ENCODE results near the gene HDGFL3. TPM values are rescaled to one million over a fixed set of nuclear protein-coding genes. Genes with fewer than 3 reads are reported as not detected.

The HDGFL3 gene
- total and polyA plus RNA-seq, 2 donors (not counting 1 experiment from before 2014, with no cell fraction given): 43.1 to 59.1 TPM

Other genes starting within 250 kb of the HDGFL3 start
- gene RAMAC, start 221.6 kb downstream of the HDGFL3 start, total RNA-seq: 26.6 and 32.4 TPM in 2 replicates
- 34.3 and 40.4 TPM in 2 replicates for gene RAMAC, start 221.6 kb downstream of the HDGFL3 start, polyA plus RNA-seq
- gene C15orf40, start 196.2 kb downstream of the HDGFL3 start, total RNA-seq: 8.0 and 12.6 TPM in 2 replicates
- 20.7 and 20.8 TPM in 2 replicates for gene C15orf40, start 196.2 kb downstream of the HDGFL3 start, polyA plus RNA-seq
- 93.2 and 105 TPM in 2 replicates for gene BTBD1, start 140.6 kb downstream of the HDGFL3 start, total RNA-seq
- gene BTBD1, start 140.6 kb downstream of the HDGFL3 start, polyA plus RNA-seq: 72.0 and 84.0 TPM in 2 replicates
- 2.3 and 3.6 TPM in 2 replicates for gene TM6SF1, start 100.2 kb downstream of the HDGFL3 start, total RNA-seq
- gene TM6SF1, start 100.2 kb downstream of the HDGFL3 start, polyA plus RNA-seq: 3.2 and 3.9 TPM in 2 replicates
- gene BNC1, start 76.8 kb upstream of the HDGFL3 start, total RNA-seq: 7.7 and 14.2 TPM in 2 replicates
- gene BNC1, start 76.8 kb upstream of the HDGFL3 start, polyA plus RNA-seq: 5.7 and 14.8 TPM in 2 replicates
- gene SH3GL3, start 239.5 kb upstream of the HDGFL3 start, total RNA-seq: under 0.01 and 0.26 TPM in 2 replicates
- 0.05 and 0.10 TPM in 2 replicates for gene SH3GL3, start 239.5 kb upstream of the HDGFL3 start, polyA plus RNA-seq

All from fibroblast of lung (primary cell).